ENCODE data around the gene HLA-E. TPM values are rescaled to one million over a fixed set of nuclear protein-coding genes. Genes with fewer than 3 reads are reported as not detected.
"Not testable (repeated sequence)": the region's sequence is repeated elsewhere in the genome, so short reads cannot be mapped to it uniquely, and the experiment has no call there.

HLA-E gene
- total RNA-seq, 4 donors from 2014 or later = 207 to 628 (median 416) TPM

- H3K36me3 ChIP-seq = no peaks in the 10 kb centered on the region
- TF ChIP-seq POLR2A (IDR thresholded peaks at IDR 0.05) (no peak), CTCF (IDR thresholded peaks at IDR 0.05) (no peak)
- no peaks in the 10 kb centered on the region for H3K27me3 ChIP-seq
- no peak for DNase-seq
- peak overlapping the region in 1 of 2 donors; percentile 100 for H3K27ac ChIP-seq
- H3K9me3 ChIP-seq = no peaks in the 10 kb centered on the region
- intact Hi-C loops (cut with DNase I; ENCODE audit: low total_unique reads) = no loop called here
- H3K4me3 ChIP-seq = no peak overlapping the region
- H3K4me1 ChIP-seq = peaks cover 0 to 11% of the 10 kb centered on the region in 2 donors
Observed at GRCh38 chr6:30493643-30494250, 4.4 kb downstream of the HLA-E start.

- H3K27ac ChIP-seq = peak overlapping the region in 1 of 2 donors; percentile 100
- no peaks in the 10 kb centered on the region for H3K27me3 ChIP-seq
- DNase-seq = no peak
- no peaks in the 10 kb centered on the region for H3K9me3 ChIP-seq
- intact Hi-C loops (cut with DNase I; ENCODE audit: low total_unique reads) = no loop called here
- no peak overlapping the region for H3K4me3 ChIP-seq
- peaks cover 0 to 8% of the 10 kb centered on the region in 2 donors for H3K4me1 ChIP-seq
- no peaks in the 10 kb centered on the region for H3K36me3 ChIP-seq
- TF ChIP-seq POLR2A (IDR thresholded peaks at IDR 0.05) (no peak), CTCF (IDR thresholded peaks at IDR 0.05) (no peak)
Observed at GRCh38 chr6:30494291-30494861, 5.1 kb downstream of the HLA-E start.

- H3K36me3 ChIP-seq; H3K4me3 ChIP-seq; H3K4me1 ChIP-seq; intact Hi-C loops (cut with DNase I; ENCODE audit: low total_unique reads); H3K9me3 ChIP-seq; DNase-seq; H3K27me3 ChIP-seq: not testable (repeated sequence)
- H3K27ac ChIP-seq = peak overlapping the region in 1 of 2 donors; percentile 75
Observed at GRCh38 chr6:30495060-30495459, 5.8 kb downstream of the HLA-E start.

- H3K36me3 ChIP-seq = no peaks in the 10 kb centered on the region
- intact Hi-C loops (cut with DNase I; ENCODE audit: low total_unique reads) = no loop called here
- no peak for TF ChIP-seq POLR2A (IDR thresholded peaks at IDR 0.05)
- no peak for TF ChIP-seq CTCF (IDR thresholded peaks at IDR 0.05)
Observed at GRCh38 chr6:30495993-30496392, 6.7 kb downstream of the HLA-E start.

GRCh38 chr6:30497261-30497599, 7.9 kb downstream of the HLA-E start:
- H3K36me3 ChIP-seq; H3K4me3 ChIP-seq; intact Hi-C loops (cut with DNase I; ENCODE audit: low total_unique reads); H3K9me3 ChIP-seq; H3K27me3 ChIP-seq; H3K4me1 ChIP-seq; DNase-seq: not testable (repeated sequence)
- H3K27ac ChIP-seq = peak overlapping the region; percentile 6 to 75

More at GRCh38 chr6:30495993-30496392, 6.7 kb downstream of the HLA-E start:
- Histone ChIP-seq H3K9me3 (no peaks in the 10 kb centered on the region), H3K4me1 (no peaks in the 10 kb centered on the region), H3K27me3 (no peaks in the 10 kb centered on the region), H3K4me3 (no peak overlapping the region), H3K27ac (peak overlapping the region; percentile 6 to 75)
- DNase-seq = no peak

- no peaks in the 10 kb centered on the region for H3K27me3 ChIP-seq
- no peak overlapping the region for H3K4me3 ChIP-seq
- H3K9me3 ChIP-seq = no peaks in the 10 kb centered on the region
- H3K36me3 ChIP-seq = no peaks in the 10 kb centered on the region
- H3K27ac ChIP-seq = peak overlapping the region in 1 of 2 donors; percentile 75
- no peak for TF ChIP-seq CTCF (IDR thresholded peaks at IDR 0.05)
- no peak for TF ChIP-seq POLR2A (IDR thresholded peaks at IDR 0.05)
- DNase-seq = no peak
- intact Hi-C loops (cut with DNase I; ENCODE audit: low total_unique reads) = no loop called here
- no peaks in the 10 kb centered on the region for H3K4me1 ChIP-seq
Observed at GRCh38 chr6:30497714-30498113, 8.4 kb downstream of the HLA-E start.

GRCh38 chr6:30498705-30499104, 9.4 kb downstream of the HLA-E start:
- H3K4me3 ChIP-seq; intact Hi-C loops (cut with DNase I; ENCODE audit: low total_unique reads); DNase-seq: not testable (repeated sequence)

More at GRCh38 chr6:30498705-30499104, 9.4 kb downstream of the HLA-E start:
- not testable (repeated sequence) for H3K4me1 ChIP-seq, H3K27me3 ChIP-seq, H3K27ac ChIP-seq, H3K9me3 ChIP-seq, H3K36me3 ChIP-seq

Data from uterus (tissue), 4 donors.